Neural cell (in vitro differentiated cells): ENCODE measurements around the gene FOXJ2.

ENCODE experiments used
- CTCF ChIP-seq: fragments of 450-650 bp; IDR thresholded peaks from 2 replicates; pipeline ENCODE4 v1.5.1; 2014; ENCODE audit warnings: antibody characterized with exemption, mild to moderate bottlenecking, moderate library complexity; ENCODE audit not compliant: poor library complexity, severe bottlenecking
- EP300 ChIP-seq: fragments of 450-650 bp; conservative IDR thresholded peaks from 2 replicates; pipeline ENCODE4 v1.6.1; 2014; ENCODE audit warnings: antibody characterized with exemption, mild to moderate bottlenecking, moderate library complexity; ENCODE audit not compliant: poor library complexity, severe bottlenecking
- EZH2 ChIP-seq: fragments of 200-600, 300-800 bp; shearing (Covaris generic), sonication (generic); IDR thresholded peaks from 2 replicates; pipeline ENCODE4 v1.6.1; 2014; ENCODE audit warnings: antibody characterized with exemption, low read length, borderline replicate concordance, mild to moderate bottlenecking; ENCODE audit not compliant: insufficient read depth, poor library complexity, severe bottlenecking
- MXI1 ChIP-seq: fragments of 450-650 bp; conservative IDR thresholded peaks from 2 replicates; pipeline ENCODE4 v1.6.1; 2014; ENCODE audit warnings: antibody characterized with exemption, mild to moderate bottlenecking; ENCODE audit not compliant: poor library complexity, severe bottlenecking
- RAD21 ChIP-seq: fragments of 450-650 bp; conservative IDR thresholded peaks from 2 replicates; pipeline ENCODE4 v1.6.1; 2014; ENCODE audit warnings: antibody characterized with exemption, mild to moderate bottlenecking, moderate library complexity
- REST ChIP-seq: IDR thresholded peaks from 2 replicates; pipeline ENCODE4 v1.6.1; 2012; ENCODE audit warnings: borderline replicate concordance

- TF ChIP-seq CTCF (no peak), RAD21 (no peak), EP300 (no peak), REST (no peak), EZH2 (no peak), MXI1 (no peak)
Observed at GRCh38 chr12:8089716-8090115, 57.2 kb downstream of the FOXJ2 start.
